ENCODE data around the gene CHST6.

DNA sequence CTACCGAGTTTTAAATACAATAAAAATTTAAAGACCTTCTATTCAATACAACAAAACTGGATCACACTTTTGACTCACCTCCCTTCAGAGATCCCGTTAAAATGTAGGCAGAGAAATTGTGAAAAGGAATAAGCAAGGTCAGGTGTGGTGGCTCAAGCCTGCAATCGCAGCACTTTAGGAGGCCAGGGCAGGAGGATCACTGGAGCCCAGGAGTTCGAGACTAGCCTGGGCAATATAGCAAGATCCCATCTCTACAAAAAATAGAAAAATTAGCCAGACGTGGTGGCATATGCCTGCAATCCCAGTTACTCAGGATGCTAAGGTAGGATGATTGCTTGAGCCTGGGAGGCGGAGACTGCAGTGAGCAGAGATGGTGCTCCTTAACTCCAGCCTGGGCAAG is 23.9 kb upstream of the CHST6 start:
- TF ChIP-seq, protein P1, sequence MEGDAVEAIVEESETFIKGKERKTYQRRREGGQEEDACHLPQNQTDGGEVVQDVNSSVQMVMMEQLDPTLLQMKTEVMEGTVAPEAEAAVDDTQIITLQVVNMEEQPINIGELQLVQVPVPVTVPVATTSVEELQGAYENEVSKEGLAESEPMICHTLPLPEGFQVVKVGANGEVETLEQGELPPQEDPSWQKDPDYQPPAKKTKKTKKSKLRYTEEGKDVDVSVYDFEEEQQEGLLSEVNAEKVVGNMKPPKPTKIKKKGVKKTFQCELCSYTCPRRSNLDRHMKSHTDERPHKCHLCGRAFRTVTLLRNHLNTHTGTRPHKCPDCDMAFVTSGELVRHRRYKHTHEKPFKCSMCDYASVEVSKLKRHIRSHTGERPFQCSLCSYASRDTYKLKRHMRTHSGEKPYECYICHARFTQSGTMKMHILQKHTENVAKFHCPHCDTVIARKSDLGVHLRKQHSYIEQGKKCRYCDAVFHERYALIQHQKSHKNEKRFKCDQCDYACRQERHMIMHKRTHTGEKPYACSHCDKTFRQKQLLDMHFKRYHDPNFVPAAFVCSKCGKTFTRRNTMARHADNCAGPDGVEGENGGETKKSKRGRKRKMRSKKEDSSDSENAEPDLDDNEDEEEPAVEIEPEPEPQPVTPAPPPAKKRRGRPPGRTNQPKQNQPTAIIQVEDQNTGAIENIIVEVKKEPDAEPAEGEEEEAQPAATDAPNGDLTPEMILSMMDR (IDR thresholded peaks at IDR 0.05): no peak
- no peak for TF ChIP-seq POLR2A (IDR thresholded peaks at IDR 0.05)
